Colon (tissue), 2 donors: ENCODE measurements around the gene CAMSAP3.

Experiments used
- FAIRE-seq: peaks from 2 replicates; lab custom pipeline; 2012; peaks lifted over from hg19 to GRCh38; lab: Jason Lieb, UNC
- donor health status: control.
- donor health status: control.

Gene CAMSAP3

DNA sequence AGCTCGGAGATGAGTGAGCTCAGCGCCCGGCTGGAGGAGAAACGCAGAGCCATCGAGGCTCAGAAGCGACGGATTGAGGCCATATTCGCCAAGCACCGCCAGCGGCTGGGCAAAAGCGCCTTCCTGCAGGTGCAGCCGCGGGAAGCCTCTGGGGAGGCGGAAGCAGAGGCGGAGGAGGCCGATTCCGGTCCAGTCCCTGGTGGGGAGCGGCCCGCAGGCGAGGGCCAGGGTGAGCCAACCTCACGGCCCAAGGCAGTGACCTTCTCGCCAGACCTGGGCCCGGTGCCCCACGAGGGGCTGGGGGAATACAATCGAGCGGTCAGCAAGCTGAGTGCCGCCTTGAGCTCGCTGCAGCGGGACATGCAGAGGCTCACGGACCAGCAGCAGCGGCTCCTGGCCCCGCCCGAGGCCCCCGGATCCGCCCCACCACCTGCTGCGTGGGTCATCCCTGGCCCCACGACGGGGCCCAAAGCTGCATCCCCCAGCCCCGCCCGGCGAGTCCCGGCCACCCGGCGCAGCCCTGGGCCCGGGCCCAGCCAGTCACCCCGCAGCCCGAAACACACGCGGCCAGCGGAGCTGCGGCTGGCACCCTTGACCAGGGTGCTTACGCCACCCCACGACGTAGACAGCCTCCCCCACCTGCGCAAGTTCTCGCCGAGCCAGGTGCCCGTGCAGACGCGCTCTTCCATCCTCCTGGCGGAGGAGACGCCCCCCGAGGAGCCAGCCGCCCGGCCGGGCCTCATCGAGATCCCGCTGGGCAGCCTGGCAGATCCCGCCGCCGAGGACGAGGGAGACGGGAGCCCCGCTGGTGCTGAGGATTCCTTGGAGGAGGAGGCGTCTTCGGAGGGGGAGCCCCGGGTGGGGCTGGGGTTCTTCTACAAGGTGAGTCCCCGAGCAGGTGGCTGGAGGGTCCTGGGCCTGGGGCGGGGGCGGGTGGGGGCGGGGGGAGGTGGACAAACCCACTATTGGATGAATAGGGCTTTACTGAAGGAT, 16.9 kb downstream of the CAMSAP3 start:
- FAIRE-seq, result no peak

DNA sequence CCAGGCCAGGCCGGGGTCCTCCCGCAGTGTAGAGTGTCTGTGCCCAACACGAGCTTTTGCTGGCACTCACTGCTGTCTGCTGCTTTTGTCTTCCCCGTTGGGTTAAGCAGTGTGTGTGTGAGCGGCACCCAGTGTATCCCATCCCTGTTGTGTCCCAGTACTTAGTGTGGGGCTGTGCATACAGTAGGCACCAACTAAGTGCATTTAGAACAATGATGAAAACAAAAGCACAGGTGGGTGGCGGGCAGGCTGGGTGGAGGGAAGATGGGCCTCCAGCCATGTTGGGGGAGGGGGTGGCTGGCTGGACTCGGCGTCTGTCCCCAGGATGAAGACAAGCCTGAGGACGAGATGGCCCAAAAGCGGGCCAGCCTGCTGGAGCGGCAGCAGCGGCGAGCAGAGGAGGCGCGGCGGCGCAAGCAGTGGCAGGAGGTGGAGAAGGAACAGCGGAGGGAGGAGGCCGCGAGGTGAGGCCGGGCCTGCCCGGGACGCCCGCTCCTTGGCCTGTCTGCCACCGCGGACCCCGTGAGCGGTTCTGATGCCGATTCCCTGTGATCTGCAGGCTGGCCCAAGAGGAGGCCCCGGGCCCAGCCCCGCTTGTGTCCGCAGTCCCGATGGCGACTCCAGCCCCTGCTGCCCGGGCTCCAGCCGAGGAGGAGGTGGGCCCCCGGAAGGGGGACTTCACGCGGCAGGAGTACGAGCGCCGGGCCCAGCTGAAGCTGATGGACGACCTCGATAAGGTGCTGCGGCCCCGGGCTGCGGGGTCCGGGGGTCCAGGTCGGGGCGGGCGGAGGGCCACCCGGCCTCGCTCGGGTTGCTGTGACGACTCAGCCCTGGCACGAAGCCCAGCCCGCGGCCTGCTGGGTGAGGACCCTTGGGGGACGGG, 19.4 kb downstream of the CAMSAP3 start:
- no peak for FAIRE-seq

DNA sequence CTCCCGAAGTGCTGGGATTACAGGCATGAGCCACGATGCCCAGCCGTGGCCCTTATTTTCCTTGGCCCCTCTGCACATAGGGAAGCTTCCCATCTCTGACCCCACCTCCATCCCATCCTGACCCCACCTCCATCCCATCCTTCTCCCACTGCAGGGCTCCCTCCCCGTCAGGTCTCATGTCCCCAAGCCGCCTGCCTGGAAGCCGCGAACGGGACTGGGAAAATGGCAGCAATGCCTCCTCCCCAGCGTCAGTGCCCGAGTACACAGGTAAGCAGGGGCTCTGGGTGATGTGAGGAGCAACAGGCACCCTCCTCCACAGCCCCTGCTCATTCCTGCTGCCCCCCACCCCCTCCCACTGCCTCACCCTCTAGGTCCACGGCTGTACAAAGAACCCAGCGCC, 21.5 kb downstream of the CAMSAP3 start:
- FAIRE-seq, result no peak

DNA sequence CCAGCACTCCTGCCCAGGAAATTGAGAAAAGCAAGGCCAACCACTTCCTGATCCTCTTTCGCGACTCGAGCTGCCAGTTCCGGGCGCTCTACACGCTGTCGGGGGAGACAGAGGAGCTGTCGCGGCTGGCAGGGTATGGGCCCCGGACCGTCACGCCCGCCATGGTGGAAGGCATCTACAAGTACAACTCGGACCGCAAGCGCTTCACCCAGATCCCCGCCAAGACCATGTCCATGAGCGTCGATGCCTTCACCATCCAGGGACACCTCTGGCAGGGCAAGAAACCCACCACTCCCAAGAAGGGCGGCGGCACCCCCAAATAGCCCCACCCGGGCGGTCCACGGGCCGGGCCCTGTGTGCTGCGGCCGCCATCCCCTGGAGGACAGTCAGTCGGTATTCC, 22.1 kb downstream of the CAMSAP3 start:
- FAIRE-seq, result no peak

DNA sequence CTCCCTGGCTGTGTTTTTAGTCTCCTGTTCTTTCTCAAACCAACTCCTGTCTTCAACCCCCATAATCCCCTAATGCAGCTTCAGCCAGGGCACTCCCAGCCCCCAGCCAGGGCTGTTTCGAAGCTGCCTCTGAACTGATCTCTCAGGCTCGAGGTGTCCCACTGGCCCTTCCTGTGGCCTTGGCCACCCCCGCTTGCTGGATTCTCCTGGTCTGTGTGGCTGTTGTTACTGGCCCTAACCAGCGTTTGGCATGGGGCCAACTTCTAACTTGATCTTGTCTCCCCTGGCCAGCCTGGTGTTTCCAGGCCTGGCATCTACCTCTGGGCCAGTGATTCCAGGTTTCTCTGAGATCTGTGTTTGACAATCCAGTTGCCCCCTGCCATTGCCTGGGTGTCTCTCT, 22.7 kb downstream of the CAMSAP3 start:
- no peak for FAIRE-seq

DNA sequence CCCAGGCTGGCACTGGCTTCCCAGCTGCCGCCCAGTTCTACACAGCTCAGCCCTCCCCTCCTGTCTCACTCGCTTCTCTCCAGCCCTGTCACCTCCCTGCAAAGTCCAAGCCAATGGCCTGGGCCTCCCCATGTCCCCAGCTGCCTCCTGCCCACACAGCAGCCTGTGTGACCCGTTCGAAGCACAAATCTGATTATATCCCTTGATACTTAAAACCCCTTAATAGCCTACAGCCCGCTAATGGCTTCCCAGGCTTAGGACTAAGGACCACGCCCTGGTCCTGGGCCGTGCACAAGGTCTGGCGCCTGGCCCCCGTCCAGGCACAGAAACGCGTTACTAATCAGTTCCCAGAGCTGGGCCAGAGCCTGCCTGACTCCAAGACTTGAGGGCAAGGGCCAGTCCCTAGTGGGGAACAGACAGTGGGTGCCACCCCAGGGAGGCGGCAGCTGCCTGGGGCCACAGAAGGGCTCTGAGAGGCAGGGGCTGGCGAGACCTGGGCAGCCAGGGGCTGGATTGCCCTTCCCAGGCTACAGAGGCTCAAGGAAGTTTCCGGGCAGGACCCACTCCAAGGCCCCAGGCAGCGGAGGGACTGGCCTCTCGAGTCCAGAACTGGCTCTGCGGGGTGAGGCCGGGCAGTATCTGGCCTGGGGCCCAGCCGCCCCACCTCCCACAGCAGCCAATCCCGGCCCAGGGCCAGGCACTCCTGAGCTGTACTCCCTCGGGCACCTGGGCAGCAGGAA, 23.3 kb downstream of the CAMSAP3 start:
- FAIRE-seq, result no peak

DNA sequence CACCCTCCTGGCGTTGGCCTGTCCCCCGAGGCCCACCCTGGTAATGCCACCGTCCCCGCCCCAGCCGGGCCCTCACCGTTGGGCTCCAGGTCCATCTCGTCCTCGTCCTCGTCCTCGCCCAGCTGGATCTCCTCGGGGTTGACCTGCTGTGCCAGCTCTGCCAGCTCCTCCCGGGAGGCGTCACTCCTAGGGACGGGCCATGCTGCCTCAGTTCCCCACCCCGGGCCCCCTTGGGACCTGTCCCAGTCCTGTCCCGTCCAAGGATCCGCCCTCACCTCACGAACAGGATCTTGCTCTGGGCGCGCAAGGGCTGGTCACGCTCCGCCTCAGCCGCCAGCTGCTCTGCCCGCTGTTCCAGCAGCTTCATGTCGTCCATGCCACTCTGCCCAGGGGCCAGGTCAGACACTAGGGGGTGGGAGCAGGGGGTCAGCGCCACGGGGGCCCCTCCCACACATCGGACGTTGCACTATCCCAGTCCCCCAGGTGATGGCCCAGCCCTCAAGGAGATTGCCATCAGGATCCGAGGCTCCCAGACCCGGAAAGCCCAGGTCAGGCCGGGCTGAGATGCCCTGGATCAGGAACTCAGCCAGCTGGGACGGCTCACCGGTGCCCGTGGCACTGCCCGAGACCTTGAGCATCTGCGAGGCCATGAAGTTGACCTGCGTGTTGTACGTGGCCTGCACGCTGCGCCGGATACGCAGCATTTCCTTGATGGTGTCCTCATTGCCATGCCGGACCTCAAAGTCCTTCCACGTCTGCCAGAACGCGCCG, 24.2 kb downstream of the CAMSAP3 start:
- FAIRE-seq, result no peak

DNA sequence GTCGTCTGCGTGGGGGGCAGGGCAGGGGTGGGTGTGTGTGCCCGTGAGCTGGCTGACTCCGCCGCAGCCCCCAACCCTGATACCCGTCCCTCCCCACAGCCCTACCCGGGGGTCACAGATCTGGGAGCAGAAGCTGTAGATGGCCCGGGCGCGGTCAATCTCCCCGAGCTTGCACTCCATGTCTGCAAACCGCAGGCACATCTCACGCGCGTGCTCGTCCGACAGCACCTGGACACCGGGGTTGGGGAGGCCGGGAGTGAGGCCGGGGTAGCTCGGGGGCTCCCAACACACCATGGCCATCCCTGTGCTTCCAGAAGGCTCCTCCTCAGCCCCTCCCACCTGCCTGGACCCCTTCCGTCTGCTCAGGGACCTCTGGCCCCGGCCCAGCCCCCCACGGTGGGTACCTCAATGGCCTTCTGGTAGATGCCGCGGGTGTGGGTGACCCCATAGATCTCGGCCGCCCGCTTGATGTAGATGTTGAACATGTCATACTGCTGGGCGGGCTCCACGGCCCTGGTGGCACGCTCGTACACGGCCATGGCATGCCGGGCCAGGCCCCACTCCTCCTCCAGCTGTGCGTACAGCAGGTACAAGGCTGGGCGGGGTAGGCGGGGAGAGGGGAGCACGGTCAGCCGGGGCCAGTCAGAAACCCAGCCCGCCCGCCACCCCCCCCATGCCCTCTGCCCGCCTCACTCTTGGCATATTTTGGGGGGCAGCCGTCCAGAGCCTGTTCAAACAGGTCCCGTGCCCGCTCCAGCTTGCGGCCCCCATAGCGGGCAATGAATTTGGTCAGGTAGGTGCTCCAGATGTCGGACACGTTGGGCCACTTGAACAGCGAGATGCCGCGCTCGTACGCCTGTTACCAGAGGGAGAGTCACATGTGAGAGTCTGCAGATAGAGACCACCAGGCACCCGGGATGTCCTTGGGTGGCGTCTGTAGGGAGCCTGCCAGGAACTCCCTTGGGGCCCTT, 25.1 kb downstream of the CAMSAP3 start:
- FAIRE-seq, result no peak

DNA sequence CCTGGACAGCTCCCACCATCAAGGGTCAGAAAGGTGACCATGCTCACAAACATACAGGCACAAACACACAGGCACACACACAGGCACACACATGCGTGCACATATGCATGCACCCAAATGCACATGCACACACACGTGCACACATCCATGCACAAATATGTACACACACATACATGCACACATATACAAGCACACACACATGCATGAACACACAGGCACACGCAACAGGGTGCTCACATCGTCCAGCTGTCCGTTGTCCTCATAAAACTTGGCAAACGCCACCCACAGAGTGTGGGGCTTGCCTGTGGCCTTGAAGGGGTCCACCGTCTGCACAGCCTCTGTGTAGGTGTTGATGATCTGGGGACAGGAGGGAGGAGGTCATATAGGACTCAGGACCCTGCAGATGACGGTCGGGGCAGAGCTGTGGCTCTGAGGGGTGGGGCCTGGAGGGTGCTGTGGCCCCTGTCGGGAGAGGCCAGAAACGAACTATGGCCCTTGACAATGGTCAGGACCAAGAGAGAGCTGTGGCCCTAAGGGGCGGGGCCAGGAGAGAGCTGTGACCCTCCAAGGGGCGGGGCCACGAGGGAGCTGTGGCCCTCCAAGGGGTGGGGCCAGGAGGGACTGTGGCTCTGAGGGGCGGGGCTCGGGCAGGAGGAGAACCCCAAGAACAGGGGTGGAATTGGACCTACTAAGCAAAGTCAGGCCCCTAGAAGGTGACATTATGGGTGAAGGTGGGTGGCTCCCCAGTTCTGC, 27.4 kb downstream of the CAMSAP3 start:
- FAIRE-seq, result no peak

DNA sequence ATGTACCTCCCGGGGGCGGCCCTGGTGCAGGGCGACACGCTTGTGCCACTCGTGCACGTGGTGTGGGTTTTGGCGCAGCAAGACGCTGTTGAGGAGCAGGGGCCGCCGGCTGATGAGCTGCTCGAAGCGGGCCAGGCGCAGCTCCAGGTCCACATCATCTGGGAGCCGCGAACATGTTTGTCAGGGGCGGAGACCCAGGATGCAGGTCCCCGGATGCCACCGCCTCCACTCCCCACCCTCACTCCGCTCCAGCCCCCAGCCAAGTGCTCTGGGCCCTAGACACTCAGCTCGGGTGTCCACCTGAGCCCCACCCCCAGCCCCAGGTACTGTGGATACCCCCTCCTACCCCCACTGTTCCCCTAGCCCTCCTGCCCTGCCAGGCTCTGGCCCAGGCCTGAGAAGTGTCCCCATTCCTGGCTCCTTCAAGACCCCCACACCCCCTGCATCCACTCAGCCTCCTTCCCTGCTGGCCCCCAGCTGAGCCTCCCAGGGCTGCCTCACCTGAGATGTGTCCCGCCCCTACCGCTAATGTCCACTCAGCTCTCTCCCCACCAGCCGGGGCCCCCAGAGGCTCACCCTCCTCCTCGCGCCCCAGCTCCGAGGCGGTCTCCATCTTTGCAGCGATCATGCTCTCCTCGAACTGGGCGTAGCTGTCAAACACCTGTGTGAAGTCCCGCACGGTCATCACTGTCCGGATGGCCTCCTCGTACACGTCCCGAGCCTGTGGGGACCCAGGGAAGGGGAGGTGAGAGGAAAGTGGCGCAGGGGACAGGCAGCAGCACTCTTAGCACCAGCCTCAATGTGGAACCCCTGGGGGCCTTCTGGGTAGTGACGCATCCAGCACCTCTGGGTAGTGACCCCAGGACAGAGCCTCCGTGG, 28.3 kb downstream of the CAMSAP3 start:
- FAIRE-seq, result no peak

DNA sequence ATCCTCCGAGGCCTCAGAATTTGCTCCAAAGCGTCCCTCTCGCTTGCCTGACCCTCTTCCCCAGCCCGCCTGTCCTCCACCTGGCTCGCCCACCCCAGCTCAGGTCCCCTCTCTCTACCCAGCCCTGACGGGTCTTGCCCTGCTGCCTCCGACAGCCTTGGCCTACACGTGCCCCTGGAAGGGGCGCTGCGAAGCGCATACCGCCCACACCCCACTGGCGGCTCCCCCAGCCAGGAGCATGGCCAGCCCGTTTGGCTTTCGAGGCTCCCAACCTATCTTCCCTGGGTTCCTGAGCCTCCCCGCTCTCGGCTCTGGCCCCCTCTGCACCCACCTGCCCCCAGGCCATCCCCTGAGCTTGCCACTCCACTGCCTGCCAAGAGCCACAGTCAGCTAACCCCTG, 29.1 kb downstream of the CAMSAP3 start:
- FAIRE-seq, result no peak

DNA sequence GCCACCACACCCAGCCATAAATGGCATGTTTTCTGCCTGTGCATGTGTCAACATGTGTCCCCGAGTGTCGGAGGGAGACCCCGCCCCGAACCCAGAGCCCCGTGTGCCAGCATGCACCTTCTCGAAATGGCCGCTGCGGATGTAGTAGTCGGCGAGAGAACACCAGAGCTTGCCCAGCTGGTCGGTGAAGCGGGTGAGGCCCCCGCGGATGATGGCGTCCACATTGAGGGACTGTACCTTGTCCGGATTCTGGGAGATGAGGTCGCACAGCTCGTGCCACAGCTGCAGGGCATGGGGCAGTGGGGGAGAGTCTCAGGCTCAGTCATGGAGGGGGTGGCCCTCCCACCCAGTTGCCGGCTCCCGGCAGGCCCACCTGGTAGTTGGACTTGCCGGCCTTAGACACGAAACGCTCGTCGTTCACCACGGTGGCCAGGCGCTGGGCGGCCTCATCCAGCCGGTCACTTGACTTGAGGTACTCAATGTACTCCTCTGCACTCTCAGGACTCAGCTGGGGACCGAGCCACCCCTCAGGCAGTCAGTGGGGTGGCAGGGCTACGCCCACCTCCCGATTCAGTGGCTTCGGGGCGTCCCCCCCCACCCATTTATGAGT, 30.2 kb downstream of the CAMSAP3 start:
- FAIRE-seq, result no peak

DNA sequence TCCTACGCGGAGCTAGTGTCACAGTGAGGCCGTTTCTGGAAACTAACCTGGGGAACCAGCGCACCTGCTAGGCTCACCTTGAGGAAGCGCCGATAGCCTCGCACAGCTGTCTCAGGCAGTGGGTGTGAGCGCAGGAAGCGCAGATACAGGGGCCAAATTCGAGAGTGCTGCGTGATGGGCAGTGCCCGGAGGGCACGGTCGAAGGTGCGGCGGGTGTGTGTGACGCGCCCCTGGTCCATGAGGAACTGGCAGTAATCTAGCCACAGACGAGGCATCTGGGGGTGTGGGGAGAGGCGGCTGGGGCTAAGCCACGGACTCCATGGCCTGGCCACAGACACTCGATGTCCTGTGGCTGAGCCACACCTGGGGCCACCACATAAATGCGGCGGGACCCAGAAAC, 31.5 kb downstream of the CAMSAP3 start:
- no peak for FAIRE-seq

DNA sequence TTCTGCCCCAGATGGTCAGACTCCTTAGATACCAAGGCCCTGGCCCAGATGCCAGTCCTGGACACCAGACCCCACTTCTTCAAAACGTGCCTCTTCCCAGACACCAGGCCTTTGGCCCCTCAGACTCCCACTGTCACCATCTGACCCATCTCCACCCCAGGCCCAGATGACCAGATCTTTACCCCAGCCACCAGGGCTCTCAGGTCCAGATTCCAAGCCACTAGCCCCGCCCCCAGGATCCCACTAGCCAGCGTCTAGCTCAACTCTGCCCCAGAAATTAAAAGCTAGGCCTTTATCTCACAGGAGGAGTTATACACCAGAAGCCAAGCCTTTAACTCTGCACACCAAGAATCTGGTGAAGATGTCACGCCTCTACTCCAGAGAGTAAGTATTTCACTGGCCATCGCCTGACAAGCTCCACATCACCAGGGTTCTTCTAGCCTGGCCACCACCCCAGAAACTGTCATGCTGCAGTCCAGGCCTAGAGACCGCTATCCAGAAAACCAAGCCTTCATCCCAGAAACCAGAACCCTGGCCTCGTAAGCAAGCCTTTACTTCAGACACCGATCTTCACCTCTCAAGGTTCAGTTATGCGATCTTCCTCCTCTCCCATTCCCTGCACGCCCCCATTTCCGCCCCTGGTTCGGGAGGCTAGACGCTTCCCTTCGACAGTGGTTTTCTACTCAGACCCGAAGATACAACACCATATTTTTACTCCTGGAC, 33.1 kb downstream of the CAMSAP3 start:
- FAIRE-seq, result no peak

DNA sequence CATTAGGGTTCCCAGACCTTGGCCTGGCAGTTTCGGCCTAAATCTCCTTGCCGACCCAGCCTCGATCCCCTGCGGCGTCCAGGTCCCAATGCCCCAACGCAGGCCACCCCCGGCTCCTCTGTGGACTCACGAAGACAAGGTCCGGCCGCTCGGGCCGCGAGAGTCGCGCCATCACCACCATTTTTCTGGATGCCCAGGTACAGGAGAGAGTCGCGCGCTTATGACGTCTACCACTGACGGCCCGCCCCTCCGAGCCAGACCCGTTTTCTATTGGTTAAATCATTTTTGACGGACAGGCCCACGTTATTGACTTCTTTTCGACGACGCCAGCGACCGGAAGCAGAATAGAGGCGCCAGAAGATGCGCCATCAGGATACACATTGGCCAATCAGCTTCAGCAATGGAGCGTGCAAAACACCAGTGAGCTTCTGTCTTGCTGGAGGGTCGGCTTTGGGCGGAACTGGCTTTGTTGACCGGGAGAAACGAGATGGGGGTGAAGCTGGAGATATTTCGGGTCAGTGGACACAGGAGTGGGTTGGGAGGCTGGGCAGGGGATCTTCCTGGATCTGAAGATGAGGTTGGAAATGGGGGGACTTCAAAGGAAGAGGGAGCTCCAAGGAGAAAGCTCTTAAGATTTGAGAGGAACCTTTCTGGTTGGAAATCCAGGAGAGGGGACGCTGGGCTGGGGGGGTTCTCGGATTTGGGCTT, 33.8 kb downstream of the CAMSAP3 start, which contains the start of the genes PET100 and XAB2:
Gene PET100, plus strand, starts transcription at position 447 of the 708 bp plus-strand sequence. Its CDS starts 41 bp downstream, at position 488.
Gene XAB2, minus strand, starts transcription at position 199 of the 708 bp plus-strand sequence. Its CDS starts 18 bp downstream, at position 181.
- FAIRE-seq, result peak; percentile 94

DNA sequence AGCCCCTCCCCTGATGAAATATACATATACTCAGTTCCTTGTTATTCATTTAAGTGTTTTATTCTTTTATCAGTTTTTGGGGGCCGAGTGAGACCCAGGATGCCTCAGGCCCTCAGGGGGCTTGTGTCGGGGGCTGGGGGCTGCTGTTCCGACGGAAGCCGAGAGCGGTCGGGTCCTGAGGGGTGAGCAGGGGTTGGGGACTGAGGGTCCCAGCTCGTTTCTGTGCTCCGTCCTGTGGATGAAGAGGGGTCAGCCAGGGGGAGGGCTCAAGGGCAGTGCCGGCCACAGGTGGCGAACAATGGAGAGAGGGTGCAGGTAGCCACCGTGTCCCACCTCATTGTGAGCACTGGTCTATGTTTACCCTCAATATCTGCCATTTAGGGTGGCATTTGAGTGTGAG, 35.9 kb downstream of the CAMSAP3 start:
- FAIRE-seq, result no peak
